HG02642 (cell line): ENCODE results near the gene CNTNAP2.

ENCODE experiments used
- ATAC-seq: cut with Tn5 transposase; IDR thresholded peaks from one replicate; pipeline ENCODE4 v1.9.1; 2021; ENCODE audit warnings: mild to moderate bottlenecking; ENCODE audit not compliant: unreplicated experiment, poor library complexity

CNTNAP2 gene

DNA sequence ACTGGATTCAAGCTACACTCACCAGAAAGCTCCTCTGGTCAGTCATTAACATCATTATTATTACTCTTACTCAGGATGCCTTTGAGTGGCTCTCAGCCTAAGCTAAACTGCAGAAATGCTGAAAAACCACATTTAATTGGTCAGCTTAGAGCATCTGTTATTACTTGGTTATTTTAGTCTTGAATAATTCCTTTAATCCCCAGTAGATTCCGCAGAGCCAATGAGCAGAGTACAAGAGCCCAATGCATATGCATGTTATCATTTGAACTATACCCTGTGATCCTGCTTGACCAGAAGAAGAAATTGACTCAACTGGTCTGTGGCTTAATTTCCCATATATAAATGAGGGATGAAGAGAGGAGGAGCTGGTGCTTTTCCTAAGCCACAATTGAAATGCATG lies 2056.3 kb downstream of the CNTNAP2 start:
- ATAC-seq, result no peak

DNA sequence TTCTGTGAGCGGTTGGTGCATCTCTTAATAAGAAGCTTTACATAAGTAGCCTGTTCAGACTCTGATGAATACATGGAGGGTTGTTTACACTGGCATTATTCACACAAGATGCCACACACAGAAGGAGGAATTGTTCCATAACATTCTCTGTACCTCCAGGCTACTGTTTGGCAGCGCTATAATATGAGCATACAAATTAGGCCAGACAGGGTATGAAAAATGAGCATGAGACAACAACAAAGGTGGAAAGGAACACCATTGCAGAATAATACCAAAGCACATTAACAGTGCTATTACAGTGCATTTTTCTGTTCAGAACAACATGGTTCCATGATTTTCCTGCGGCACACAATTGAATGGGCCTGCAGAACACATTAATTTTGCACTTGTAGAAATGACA lies 2056.8 kb downstream of the CNTNAP2 start:
- no peak for ATAC-seq

DNA sequence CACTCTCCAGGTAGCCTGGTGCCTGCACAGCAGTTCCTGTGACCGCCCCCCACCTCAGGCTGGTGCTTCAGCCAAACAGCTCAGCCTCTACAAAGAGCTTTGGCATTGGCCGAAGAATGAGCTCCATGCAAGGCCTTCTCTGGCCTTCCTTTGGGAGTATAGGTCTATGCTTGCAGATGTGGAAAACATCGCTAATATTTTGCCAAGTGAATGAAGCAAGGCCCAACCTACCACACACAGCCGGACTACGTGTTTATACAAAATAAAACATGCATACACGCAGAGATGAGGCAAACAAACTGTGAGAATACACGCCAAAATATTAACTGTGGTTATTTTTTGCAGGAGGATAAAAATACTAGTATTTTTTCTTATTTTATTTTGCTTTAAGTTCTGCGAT lies 2057.8 kb downstream of the CNTNAP2 start:
- no peak for ATAC-seq

DNA sequence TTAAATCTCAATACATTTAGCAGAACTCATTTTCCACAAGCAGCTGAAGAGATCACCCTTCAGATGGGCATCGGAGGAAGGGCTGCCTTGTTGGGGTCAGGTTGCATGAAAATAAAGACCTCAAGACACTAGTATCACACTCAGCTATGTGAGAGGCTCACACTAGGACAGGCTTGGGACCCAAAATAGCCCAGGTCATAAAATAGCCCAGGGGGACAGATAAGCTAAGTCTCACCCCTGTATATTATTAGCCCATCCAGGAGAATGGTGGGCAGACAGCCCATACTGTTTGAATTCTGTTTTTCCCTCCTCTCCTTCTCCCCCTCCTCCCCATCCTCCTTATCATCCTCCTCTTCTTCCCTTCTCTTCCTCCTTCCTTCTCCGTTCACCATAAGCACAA lies 2058.9 kb downstream of the CNTNAP2 start:
- no peak for ATAC-seq

DNA sequence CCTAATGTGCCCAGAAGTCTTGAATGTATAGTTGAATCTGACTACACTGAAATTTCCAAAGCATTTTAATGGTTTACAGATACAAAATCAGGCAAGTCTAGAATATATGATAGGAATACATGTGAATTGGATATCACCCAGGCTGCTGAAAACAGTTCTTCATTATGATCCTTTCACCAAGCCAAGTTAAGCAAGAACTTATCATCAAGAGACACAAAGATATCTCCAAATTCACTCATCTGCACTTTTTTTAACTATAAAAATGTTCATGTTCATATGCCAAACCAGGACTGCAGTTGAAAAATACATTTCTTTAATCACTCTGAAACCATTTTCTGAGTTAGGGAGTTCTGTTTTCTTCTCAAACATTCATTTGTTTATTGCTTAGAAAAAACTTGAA lies 2061.4 kb downstream of the CNTNAP2 start:
- no peak for ATAC-seq

DNA sequence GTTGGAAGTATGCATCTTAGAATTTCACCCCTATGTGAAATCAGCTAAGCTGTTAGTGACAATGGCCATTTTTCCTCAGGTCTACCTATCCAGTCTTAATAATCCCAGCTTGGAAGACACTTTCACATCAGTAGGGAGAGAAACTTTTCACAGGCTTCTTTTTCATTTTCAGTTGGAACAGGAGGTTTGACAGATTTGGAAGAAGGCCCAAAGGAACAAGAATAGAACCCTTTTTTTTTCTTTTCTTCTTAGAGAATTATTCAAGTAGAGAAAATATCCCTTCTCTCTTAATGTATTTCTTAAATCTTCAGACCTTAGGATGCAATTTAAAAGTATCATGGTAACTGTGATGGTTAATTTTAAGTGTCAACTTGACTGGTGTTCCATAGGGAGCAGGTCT lies 2063.5 kb downstream of the CNTNAP2 start:
- ATAC-seq, result no peak

DNA sequence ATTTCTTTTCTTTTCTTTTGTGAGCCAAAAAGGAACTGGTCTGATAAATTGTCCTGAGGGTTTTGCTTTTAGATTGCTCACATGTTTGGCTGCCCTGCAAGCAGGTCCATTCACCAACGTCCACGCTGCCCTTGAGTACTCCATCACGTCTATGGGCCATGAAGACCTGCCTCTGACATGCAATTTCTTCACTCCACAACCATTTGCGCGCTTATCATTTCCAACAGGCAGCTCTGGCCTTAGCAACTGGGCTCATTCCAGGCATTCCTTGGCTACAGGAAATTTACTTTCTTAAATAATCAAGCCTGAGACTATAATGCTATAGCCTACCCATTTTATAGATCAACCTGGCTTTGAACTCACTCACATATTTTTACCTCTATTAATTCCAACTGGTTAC lies 2065.7 kb downstream of the CNTNAP2 start:
- no peak for ATAC-seq

DNA sequence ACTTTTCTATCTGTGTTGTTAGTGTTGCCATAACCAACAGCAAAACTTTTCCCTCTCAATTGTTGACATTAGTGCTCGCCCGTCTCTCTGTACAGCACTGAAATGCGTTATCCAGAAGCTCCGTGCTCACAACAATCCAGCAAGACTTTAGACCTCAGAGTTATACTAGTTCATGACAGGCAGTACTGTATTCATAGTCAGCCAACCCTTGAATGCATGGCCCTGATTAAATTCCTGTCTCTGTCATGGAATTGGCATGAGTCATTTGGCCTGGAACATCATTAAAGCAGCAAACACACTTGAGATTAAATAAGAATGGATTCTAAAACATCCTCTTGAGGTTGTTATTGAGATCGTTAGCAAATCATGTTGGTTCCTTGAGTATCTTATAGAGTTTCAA lies 2068.4 kb downstream of the CNTNAP2 start:
- ATAC-seq, result no peak

DNA sequence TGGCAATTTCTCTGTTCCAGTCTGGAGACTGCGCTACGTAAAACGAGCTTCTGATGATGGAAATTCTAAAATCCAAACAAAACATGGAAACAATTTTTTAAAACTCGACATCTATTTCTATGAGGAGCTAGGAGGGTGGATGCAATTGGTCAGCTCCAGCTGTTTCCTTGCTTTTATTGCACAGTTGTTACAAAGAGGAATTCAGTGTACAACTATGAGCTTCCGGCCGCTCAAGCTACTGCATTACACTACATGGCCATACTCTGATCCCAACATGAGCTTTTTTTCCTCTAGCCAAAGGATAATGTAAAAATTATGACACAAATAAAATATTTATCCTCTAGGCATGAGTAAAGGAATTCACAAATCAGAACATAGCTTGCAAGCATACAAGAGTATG lies 2070.9 kb downstream of the CNTNAP2 start:
- no peak for ATAC-seq

DNA sequence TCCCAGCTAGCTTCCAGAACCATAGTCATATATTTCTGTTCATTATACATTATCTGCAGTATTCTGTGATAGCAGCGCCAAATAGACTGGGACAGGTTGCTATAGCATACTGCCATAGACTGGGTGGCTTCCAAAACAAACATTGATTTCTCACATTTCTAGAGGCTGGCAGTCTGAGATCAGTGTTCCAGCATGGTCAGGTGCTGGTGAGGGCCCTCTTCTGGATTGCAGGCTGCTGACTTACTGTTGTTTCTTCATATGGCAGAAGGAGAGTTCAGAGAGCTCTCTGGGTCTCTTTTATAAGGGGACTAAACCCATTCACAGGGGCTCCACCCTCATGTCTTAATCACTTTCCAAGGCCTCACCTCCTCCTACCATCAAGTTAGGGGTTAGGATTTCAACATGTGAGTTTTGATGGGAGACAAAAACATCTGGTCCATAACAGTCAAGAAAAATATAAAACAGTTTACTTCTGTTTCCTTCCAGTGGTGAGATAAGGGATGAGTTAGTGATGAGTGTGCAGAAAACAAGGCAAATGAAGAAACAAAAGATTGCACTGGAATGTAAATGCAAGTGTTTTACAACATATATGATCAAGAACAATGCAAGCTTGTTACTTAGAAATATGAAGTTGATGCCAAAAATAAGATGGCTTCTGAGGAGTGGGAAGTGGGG lies 2074.9 kb downstream of the CNTNAP2 start:
- ATAC-seq, result no peak

DNA sequence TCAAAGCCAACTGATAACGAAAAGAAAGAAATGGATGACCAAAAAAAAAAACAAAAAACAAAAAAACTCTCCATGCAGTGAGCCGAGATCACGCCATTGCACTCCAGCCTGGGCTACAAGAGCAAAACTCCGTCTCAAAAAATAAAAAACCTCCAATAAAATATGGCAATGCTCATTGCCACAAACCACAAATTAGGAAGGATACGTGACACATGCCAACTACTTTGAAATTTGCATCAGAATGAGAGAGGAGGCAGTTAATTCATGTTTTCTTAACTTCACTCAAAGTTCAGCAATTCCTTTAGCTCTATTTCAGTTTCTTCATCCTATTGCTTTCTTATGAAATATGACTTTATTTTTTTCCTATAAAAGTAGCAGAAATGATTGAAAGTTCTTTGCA lies 2075.9 kb downstream of the CNTNAP2 start:
- no peak for ATAC-seq

DNA sequence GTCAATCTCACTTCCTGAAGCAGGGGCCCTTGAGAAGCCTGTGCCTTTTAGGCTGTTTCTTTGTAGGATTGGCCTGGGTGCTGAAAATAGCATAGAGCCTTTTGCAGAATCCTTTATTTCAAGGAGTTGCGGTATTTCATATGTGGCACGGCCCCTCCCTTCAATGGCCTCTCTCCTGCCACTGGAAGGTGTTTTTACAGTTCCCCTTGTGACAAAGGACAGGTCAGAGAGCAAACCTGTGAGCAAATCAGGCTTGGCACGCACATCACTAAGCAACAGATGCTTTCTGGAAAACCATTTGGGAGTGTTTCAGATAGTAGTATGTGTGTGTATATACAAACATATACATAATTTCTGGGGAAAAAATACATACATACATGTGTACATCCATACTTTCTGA lies 2085.4 kb downstream of the CNTNAP2 start:
- ATAC-seq, result no peak

DNA sequence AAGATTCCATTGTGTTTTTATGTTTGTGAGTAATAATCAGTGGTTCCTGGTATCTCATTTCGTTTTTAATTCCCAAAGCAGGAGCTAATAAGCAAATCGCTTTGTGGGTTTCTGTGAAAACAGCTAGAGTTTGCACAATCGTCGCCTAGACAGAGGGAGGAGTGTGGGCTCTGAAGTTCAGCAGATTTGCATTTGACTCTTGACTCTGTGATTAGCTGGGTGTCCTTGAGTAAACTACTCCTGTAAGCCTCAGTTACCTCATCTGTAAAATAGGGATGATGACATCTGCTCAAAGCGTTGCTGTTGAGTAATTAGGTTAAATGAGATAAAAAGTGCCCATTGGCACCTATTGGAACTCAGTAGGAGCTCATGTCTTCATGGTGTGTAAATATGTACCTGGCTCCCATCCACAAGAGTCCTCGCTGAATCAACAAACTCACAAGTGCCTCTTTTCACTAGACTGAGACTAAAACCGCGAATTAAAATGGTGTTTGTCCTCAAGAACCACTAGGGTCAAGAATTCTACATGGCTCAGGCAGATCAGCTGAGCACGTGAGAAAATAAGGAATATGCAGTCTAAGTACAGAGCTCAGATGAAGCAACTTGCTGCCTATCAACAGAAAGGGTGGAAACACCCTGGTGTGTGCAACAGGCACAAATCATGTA lies 2088.2 kb downstream of the CNTNAP2 start:
- no peak for ATAC-seq

DNA sequence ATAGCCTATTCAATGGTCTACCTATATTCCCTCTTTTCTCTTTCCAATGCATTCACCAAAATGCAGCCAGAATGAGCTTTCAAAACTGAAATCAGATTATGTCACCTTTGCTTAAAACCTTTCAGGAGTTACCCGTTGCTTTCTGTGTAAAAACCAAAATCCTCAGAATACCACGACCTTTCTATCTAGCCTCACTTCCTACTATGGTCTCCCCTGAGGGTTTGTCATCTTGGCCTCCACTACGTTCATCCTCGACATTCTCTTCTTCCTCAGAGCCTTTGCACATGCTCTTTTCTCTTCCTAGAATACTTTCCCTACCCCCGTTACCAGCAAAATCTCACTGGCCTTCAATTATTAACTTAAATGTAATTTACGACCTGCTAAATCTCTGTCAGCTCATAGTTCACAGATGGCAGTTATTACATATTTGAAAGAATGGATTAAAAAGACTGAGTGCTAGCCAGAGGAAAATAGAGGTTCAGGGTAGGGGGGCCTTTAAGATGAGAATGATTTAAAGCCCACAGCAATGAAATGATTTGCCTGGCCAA lies 2093.1 kb downstream of the CNTNAP2 start:
- ATAC-seq, result no peak

DNA sequence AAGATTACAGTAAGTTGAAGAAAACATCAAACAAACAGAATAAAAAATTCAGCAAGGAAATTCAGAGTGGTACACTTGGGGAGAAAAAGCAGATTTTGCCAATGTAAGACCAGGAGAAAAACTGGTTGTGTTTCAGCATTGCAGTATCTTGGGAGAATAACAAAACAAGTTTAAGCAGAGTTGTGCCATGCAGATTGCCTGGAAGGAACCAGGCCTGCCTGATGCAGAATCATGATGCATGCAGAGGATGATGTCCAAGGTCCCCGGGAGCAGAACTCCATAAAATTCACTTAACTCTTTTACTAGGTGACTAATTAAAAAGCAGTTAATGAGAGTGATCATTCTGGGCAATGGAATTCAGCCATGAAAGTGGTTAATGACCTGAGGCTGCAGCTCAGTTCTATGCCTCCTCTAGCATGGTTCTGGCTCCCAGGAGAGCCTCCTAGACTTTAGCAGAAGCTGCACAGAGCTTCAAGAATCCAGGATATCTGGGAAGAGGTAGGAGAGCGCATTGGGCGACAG lies 2094.3 kb downstream of the CNTNAP2 start:
- no peak for ATAC-seq

DNA sequence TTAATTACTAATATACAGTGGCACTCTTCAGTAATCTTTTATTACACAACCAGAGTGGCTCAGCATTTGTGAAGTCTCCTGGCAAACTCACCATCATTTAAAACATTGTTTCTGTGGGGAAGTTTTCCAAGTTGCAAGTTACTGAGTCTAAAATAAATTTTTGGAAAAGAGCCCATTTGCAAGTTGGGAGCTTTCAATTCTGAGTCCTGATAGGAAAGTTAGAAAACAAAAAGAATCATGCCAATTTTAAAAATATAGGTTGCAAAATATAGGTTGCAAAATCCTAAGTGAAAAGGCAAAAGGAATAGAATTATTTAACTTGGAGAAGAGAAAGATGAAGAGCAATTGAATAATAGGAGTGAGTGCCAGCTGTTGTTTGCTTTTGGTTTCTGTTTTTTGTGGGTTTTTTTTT lies 2095.1 kb downstream of the CNTNAP2 start:
- ATAC-seq, result no peak

DNA sequence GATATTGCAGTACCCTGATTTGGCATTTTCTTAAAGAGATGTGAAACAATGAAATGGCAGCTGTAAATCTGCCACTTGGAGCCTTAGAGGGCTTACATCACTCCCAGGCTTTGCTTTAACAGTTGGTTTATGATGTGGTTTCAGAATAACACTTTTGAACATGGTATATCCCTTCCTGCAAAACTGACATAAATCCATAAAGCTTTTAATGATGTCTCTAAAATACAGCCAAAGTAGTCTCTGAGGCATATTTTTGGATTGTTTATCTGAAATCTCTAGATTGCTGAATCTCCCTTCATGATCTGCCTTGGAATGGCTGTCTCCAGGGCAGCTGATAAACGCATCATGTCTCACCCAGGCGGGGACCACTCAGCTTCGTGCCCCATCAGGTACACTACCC lies 2096.1 kb downstream of the CNTNAP2 start:
- ATAC-seq, result no peak

DNA sequence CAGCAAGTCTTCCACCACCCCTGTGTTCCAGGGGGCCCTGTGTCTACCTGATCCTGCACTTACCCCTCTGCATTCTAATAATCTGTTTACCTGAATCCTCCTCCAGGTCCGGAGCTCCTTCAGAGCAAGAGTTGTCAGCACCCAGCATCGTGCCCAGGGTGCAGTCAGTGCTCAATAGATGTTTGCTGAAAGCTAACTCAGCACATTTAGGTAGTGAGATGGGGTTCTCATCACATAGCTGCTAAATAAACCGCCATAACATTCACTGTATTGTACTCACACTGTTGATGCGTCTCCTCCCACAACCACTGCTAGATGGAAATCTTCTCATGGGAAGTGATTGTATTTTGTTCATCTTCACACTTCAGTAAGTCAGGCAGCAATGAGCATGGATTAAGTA lies 2097.5 kb downstream of the CNTNAP2 start:
- no peak for ATAC-seq

DNA sequence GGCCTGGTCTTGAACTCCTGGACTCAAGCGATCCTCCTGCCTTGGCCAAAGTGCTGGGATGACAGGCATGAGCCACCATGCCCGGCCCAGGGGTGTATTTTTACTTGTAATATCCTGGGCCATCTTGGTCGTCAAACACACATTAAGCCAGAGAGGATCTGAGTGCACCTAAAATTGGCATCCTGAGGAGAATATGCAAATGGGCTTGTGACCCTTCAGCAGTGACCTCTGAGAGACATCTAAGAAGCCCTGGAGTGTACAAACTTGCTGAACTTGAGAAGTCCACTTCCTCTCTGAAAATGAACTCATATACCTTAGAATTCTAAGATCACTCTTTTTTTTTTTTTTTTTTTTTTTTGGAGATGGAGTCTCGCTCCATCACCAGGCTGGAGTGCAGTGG lies 2102.0 kb downstream of the CNTNAP2 start:
- no peak for ATAC-seq

DNA sequence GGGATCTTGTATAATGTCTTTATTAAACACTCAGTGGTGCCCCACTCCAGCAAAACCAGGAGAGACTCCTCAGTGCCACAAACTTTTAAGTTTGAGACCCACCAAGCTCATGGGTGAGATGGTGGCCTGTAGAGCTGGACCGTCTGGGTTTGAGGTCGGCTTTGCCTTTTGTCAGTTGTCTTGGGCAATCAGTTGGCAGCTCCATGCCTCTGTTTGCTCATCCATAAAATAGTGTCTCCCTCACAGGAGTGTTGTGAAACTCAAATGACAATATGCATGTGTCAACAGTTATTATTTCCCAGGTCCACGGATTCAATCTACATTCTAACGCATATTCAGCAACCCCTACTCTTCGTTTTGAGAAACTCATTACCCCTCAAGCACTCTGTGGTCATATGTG lies 2106.1 kb downstream of the CNTNAP2 start:
- no peak for ATAC-seq

DNA sequence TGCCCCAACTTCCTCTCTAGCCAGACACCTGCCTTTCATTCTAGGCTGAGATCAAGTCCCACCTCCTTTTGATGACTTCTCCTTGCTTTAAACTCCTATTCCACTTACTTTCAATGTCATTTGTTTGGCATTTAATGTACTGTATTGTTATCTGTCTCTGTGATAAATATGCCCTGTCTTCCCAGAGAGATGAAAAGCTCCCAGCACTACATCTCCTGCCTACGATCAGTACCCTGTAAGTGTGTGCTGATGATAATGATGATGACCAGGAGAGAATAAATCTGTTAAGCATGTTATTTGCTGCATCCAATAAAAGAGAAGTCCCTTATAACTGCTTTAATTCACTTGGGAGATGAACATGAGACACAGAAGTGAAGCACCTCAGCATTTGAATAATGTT lies 2106.6 kb downstream of the CNTNAP2 start:
- no peak for ATAC-seq

DNA sequence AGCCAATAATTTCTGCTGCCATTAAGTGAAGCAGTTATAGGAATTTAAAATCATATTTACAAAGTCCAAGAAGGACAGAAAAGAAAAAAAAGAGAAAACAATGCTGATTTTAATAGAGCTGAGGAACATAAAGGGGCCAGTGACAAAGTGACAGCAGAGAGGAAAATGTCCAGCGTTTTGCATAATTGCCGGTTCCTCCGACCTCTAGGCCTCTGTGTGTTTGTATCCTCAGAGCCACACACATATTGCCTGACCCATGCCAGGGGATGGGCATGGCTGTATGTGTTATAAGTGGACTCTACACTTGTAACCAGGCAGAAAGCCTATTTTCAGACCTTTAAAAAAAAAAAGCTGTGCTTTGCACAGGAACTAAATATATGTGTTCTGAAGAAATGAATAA lies 2107.1 kb downstream of the CNTNAP2 start:
- ATAC-seq, result no peak
